ENCODE data around the gene FADS2. TPM values are rescaled to one million over a fixed set of nuclear protein-coding genes. Genes with fewer than 3 reads are reported as not detected.

The FADS2 gene
- total and polyA plus RNA-seq, 10 of the 15 experiments (the other 5 are each of a cell fraction or from before 2014, with no cell fraction given): 3.3 to 313 (median 149) TPM

DNA sequence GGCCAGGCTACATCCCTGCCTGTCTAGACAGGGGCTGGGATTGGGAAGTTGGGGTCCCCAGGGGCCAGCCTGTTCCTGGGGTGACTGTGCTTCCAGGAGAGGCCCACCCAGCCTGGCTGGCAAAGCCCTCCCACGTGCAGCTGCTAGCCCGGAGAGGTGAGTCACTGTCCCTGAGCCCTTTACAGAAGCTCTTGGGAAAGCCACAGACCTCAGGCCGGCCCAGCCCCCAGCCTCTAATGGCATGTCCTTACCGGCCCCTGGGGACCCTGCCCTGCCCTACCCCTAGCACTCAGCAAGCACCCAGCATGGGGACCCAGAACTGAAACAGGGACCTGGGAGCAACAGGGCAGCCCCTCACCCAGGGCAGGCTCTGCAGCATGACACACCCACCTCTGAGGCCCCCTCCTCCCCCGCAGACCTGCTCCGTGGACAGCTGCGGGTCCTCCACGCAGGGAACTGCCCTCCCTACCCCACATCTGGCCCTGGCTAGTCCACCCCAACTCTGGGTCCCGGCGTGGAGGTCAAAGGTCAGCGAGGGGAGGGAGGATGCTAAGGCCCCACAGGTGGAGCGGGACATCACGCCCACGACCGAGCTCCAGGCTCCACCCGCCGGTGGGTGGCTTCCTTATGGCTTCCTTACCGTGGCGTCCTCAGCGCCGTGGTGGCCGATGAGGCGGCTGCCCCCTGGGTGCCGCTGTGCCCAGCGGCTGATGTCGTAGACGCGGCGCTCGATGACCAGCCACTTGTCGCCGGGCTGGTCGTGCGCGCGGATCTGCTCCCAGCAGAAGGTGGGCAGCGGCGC is 62.6 kb downstream of the FADS2 start (continued):
- TF ChIP-seq ZNF217 (IDR thresholded peaks at IDR 0.05): no peak
- TF ChIP-seq TARDBP (IDR thresholded peaks at IDR 0.05; ENCODE audit: borderline replicate concordance): no peak
- 0 out of 3 replicates have a peak, but pooled peaks of 1 of the 2 experiments have one; percentile 7 for TF ChIP-seq EGR1 (IDR thresholded peaks at IDR 0.05; ENCODE audit: borderline replicate concordance in 1 of 2, low read depth in 2 of 2, low read length in 2 of 2)
- peak; percentile 35; the same call in 1 of the 2 replicates for TF ChIP-seq GATAD2B (conservative IDR thresholded peaks at IDR 0.05; ENCODE audit: low read depth)
- TF ChIP-seq BHLHE40 (IDR thresholded peaks at IDR 0.05; ENCODE audit: borderline replicate concordance in 1 of 2, low read depth in 2 of 2, low read length in 1 of 2): peak in 1 of 2 experiments; percentile 26; a peak in 1 of 4 replicates
- TF ChIP-seq NR2C1 (IDR thresholded peaks at IDR 0.05): peak; percentile 89
- TF ChIP-seq NR2F1 (conservative IDR thresholded peaks at IDR 0.05): peak; percentile 97

DNA sequence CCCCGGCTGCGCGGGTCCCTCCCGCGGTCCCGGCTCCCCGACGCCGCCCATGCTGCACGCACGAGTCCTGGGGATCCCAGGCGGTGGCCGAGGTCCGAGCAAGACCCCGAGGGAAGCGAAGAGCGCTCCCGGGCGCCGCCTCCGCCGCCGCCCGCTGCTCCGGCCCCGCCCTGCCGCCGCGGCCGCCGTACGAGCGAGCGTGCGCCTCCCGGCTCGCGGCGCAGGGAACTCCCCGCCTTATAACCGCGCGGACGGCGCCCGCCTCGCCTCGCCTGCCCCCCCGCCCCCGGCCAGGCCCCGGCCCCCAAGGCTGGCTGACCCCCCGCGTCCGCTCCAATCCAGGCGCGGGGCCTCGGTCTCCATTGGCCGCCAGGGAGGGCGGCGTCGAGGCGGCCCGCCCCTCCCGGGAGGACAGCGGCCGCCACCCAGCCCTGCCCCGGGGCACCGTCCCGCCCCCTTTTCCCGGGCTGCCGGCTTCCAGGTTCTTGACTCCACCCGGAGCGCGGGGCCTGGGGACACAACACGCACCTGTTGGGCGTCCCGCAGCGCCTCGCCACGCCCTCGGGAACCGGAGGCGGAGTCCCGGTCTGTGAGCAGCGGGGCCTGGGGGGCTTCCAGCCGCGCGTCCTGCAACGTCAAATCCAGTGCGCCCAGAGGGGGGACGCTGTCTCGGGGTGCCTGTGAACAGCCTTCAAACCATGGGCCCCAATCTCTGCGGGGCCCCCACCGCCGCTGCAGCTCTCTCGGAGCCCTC is 63.4 kb downstream of the FADS2 start, which contains the start of gene FADS3:
TSS of gene FADS3 (minus strand) at position 215 of the 754 bp plus-strand sequence. CDS start at position 51, 164 bp downstream.
- no peaks in the 10 kb centered on the region; the same call in 2 of the 3 replicates for H3K9me3 ChIP-seq (replicated peaks; ENCODE audit: control insufficient read depth, insufficient read depth, low read length)
- CTCF ChIA-PET: interaction anchor here (0.6 to 3.3 kb wide), 9 partner anchors 56 to 773 kb away, joined by 3 to 18 read pairs (median 5); partner anchors contain the start of genes C11orf98 and CSKMT
- no peaks in the 10 kb centered on the region for H3K36me3 ChIP-seq (ENCODE audit: control insufficient read depth in 2 of 2, insufficient read depth in 2 of 2, low read length in 1 of 2)
- POLR2A ChIA-PET: no interaction called here
- no TSS peak for BruUV-seq (replicated peaks)
- H3K4me3 ChIP-seq: peak within 1 kb of the TSS; percentile 83
- H4K20me1 ChIP-seq (ENCODE audit: control insufficient read depth, insufficient read depth): no peaks in the 10 kb centered on the region
- DNase-seq (ENCODE audit: low read depth, low spot score) (no peak), FAIRE-seq (no peak), ATAC-seq (peak; percentile 86)
- no peaks in the 10 kb centered on the region for H3K27me3 ChIP-seq (replicated peaks in 1 of 2; ENCODE audit: control insufficient read depth in 2 of 2, insufficient read depth in 2 of 2, low read length in 1 of 2)
- peak within 1 kb of the TSS; percentile 85 for H2AFZ ChIP-seq (ENCODE audit: control insufficient read depth, low read depth, low read length)
- H3K4me2 ChIP-seq (ENCODE audit: control insufficient read depth, insufficient read depth): peak within 1 kb of the TSS; percentile 98
- under 1% methylated on average over 56 of the region's 96 CpGs for WGBS (ENCODE audit: insufficient coverage, insufficient replicate concordance, low lambda C conversion rate, missing lambda C conversion rate)
- in situ Hi-C loops (cut with MboI) (no loop called here), intact Hi-C loops (cut with micrococcal nuclease; ENCODE audit: unreplicated experiment) (no loop called here)
- peak within 1 kb of the TSS; percentile 39 for H3K9ac ChIP-seq (ENCODE audit: control insufficient read depth, insufficient read depth, low read length)
- no peaks in the 10 kb centered on the region for H3K79me2 ChIP-seq (ENCODE audit: control insufficient read depth, insufficient read depth, low read length)
- SMC1A ChIA-PET (ENCODE audit: uncharacterized antibody, unreplicated experiment): interaction anchor here (0.7 to 4.8 kb wide), 4 partner anchors 19 to 99 kb away, joined by 3 to 21 read pairs (median 4); partner anchors contain the start of genes FEN1 and TMEM258
- H3K27ac ChIP-seq (ENCODE audit: control insufficient read depth, insufficient read depth): no peak within 1 kb of the TSS
- TF ChIP-seq, protein P1, sequence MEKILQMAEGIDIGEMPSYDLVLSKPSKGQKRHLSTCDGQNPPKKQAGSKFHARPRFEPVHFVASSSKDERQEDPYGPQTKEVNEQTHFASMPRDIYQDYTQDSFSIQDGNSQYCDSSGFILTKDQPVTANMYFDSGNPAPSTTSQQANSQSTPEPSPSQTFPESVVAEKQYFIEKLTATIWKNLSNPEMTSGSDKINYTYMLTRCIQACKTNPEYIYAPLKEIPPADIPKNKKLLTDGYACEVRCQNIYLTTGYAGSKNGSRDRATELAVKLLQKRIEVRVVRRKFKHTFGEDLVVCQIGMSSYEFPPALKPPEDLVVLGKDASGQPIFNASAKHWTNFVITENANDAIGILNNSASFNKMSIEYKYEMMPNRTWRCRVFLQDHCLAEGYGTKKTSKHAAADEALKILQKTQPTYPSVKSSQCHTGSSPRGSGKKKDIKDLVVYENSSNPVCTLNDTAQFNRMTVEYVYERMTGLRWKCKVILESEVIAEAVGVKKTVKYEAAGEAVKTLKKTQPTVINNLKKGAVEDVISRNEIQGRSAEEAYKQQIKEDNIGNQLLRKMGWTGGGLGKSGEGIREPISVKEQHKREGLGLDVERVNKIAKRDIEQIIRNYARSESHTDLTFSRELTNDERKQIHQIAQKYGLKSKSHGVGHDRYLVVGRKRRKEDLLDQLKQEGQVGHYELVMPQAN (conservative IDR thresholded peaks at IDR 0.05): peak; percentile 30; the same call in 1 of the 2 replicates
- TF ChIP-seq STAT3 (IDR thresholded peaks at IDR 0.05; ENCODE audit: low read depth, low read length): no peak
- TF ChIP-seq CREB1 (IDR thresholded peaks at IDR 0.05; ENCODE audit: low read depth): peak; percentile 83
- TF ChIP-seq IRF4 (IDR thresholded peaks at IDR 0.05; ENCODE audit: low read depth, low read length): no peak
- no peak for TF ChIP-seq RFX5 (IDR thresholded peaks at IDR 0.05; ENCODE audit: low read depth, low read length)
- TF ChIP-seq ZNF274 (IDR thresholded peaks at IDR 0.05; ENCODE audit: insufficient read depth, insufficient read length): no peak
- TF ChIP-seq IKZF1 (conservative IDR thresholded peaks at IDR 0.05): peak; percentile 52; the same call in 1 of the 2 replicates
- peak; percentile 67 for TF ChIP-seq DPF2 (IDR thresholded peaks at IDR 0.05)
- peak; percentile 57; the same call in 1 of the 2 replicates for TF ChIP-seq GATAD2B (conservative IDR thresholded peaks at IDR 0.05; ENCODE audit: low read depth)
- peak; percentile 73; the same call in 1 of the 2 replicates for TF ChIP-seq SMARCA5 (IDR thresholded peaks at IDR 0.05)
- peak; percentile 70 for TF ChIP-seq CREM (IDR thresholded peaks at IDR 0.05; ENCODE audit: low read depth)
- TF ChIP-seq LARP7 (IDR thresholded peaks at IDR 0.05): peak; percentile 84
- no peak for TF ChIP-seq WRNIP1 (IDR thresholded peaks at IDR 0.05; ENCODE audit: borderline replicate concordance, low read depth, low read length)
- TF ChIP-seq BHLHE40 (IDR thresholded peaks at IDR 0.05; ENCODE audit: borderline replicate concordance in 1 of 2, low read depth in 2 of 2, low read length in 1 of 2): peak in 1 of 2 experiments; percentile 34; a peak in 2 of 4 replicates
- H3K4me1 ChIP-seq (ENCODE audit: control insufficient read depth, insufficient read depth, low read length): peaks cover 7% of the 10 kb centered on the region
- RAD21 ChIA-PET (ENCODE audit: unreplicated experiment): interaction anchor here (1.0 to 2.6 kb wide), 5 partner anchors 19 to 190 kb away, joined by 3 to 10 read pairs (median 4); no protein-coding TSS in a partner anchor

Measured in GM12878 (cell line).